Calu3 (cell line): ENCODE data around the gene EIF2D. TPM values are rescaled to one million over a fixed set of nuclear protein-coding genes. Genes with fewer than 3 reads are reported as not detected.

Experiments used
- BruUV-seq: library from RNA; stranded (reverse); fragments of 400-500 nt; replicated peaks from 2 replicates; lab custom pipeline; 2021; lab: Mats Ljungman, UMichigan
- CTCF ChIA-PET: fragments of 300-600 bp; sonication (Branson Sonifier 250); formaldehyde crosslinking; loops from one replicate; lab custom pipeline; 2022; ENCODE audit warnings: antibody characterized with exemption; lab: Charles Lee
- DNase-seq: peaks from one replicate; pipeline ENCODE4 v3.0.0; 2022
- H3K27ac Mint-ChIP-seq: one replicate; pipeline ENCODE4 v1.8.0; 2022; ENCODE audit warnings: mixed read lengths; ENCODE audit not compliant: unreplicated experiment
- H3K27me3 Mint-ChIP-seq: one replicate; pipeline ENCODE4 v1.8.0; 2022; ENCODE audit warnings: mixed read lengths; ENCODE audit not compliant: unreplicated experiment
- H3K36me3 Mint-ChIP-seq: one replicate; pipeline ENCODE4 v1.8.0; 2022; ENCODE audit warnings: mild to moderate bottlenecking, moderate library complexity, mixed read lengths; ENCODE audit not compliant: insufficient read depth, unreplicated experiment
- H3K4me1 Mint-ChIP-seq: one replicate; pipeline ENCODE4 v1.8.0; 2022; ENCODE audit warnings: mild to moderate bottlenecking, low read depth, mixed read lengths; ENCODE audit not compliant: unreplicated experiment
- H3K4me3 Mint-ChIP-seq: one replicate; pipeline ENCODE4 v1.8.0; 2022; ENCODE audit warnings: mild to moderate bottlenecking, low read depth, moderate library complexity, mixed read lengths; ENCODE audit not compliant: unreplicated experiment
- H3K9me3 Mint-ChIP-seq: one replicate; pipeline ENCODE4 v1.8.0; 2022; ENCODE audit warnings: low read depth, mixed read lengths; ENCODE audit not compliant: unreplicated experiment
- intact Hi-C: fragments of 100-400 bp; cut with micrococcal nuclease; formaldehyde crosslinking; loops from one replicate; pipeline ENCODE4 v1.10.0; 2022; ENCODE audit not compliant: unreplicated experiment
- total RNA-seq: library from RNA; stranded (reverse); gene quantifications from 2 replicates; pipeline ENCODE4 v1.2.3, GENCODE V29; 2022
- TF ChIP-seq, protein P1 (sequence below): fragments of 200-600 bp; IDR thresholded peaks from one replicate; pipeline ENCODE4 v1.8.0; 2022; ENCODE audit warnings: antibody characterized with exemption; ENCODE audit not compliant: unreplicated experiment

EIF2D gene
- total RNA-seq, 1 experiment from 2014 or later: 45.1 TPM

DNA sequence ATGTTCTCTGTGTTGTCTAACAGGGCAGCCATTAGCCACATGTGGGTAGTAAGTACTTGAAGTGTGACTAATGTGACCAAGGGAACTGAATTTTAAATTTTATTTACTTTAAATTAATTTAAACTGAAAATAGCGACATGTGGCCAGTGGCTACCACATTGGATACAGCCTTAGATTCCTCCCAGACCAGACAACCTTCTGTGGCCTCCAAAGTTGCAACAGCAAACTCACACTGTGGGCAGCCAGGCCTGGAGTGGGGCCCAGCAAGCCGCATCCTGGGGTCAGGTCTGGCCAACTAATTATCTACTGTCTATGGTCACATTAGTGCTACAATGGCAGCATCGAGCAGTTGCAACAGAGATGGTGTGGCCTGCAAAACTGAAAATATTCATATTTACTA is 11.7 kb downstream of the EIF2D start:
- no peaks in the 10 kb centered on the region for H3K4me1 Mint-ChIP-seq
- H3K27ac Mint-ChIP-seq: no peak overlapping the region
- BruUV-seq: no TSS peak
- no peaks in the 10 kb centered on the region for H3K9me3 Mint-ChIP-seq
- TF ChIP-seq, protein P1, sequence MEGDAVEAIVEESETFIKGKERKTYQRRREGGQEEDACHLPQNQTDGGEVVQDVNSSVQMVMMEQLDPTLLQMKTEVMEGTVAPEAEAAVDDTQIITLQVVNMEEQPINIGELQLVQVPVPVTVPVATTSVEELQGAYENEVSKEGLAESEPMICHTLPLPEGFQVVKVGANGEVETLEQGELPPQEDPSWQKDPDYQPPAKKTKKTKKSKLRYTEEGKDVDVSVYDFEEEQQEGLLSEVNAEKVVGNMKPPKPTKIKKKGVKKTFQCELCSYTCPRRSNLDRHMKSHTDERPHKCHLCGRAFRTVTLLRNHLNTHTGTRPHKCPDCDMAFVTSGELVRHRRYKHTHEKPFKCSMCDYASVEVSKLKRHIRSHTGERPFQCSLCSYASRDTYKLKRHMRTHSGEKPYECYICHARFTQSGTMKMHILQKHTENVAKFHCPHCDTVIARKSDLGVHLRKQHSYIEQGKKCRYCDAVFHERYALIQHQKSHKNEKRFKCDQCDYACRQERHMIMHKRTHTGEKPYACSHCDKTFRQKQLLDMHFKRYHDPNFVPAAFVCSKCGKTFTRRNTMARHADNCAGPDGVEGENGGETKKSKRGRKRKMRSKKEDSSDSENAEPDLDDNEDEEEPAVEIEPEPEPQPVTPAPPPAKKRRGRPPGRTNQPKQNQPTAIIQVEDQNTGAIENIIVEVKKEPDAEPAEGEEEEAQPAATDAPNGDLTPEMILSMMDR: no peak
- H3K27me3 Mint-ChIP-seq: no peaks in the 10 kb centered on the region
- H3K4me3 Mint-ChIP-seq: no peak overlapping the region
- intact Hi-C loops: no loop called here
- peaks cover 22% of the 10 kb centered on the region for H3K36me3 Mint-ChIP-seq
- DNase-seq: no peak
- CTCF ChIA-PET: interaction anchor here (0.6 kb wide), 1 partner anchor 118 kb away, joined by 3 read pairs; no protein-coding TSS in a partner anchor

GRCh38 chr1:206596319-206596666 is 16.0 kb downstream of the EIF2D start:
- DNase-seq: no peak
- CTCF ChIA-PET: interaction anchor here (0.5 kb wide), 1 partner anchor 89 kb away, joined by 3 read pairs; no protein-coding TSS in a partner anchor
- TF ChIP-seq, protein P1: no peak
- BruUV-seq: no TSS peak
- peaks cover 30% of the 10 kb centered on the region for H3K36me3 Mint-ChIP-seq
- H3K4me3 Mint-ChIP-seq: no peak overlapping the region
- no peaks in the 10 kb centered on the region for H3K9me3 Mint-ChIP-seq
- intact Hi-C loops: no loop called here
- H3K27ac Mint-ChIP-seq: no peak overlapping the region
- H3K27me3 Mint-ChIP-seq: no peaks in the 10 kb centered on the region
- H3K4me1 Mint-ChIP-seq: no peaks in the 10 kb centered on the region

- TF ChIP-seq, protein P1: no peak
- H3K27me3 Mint-ChIP-seq: no peaks in the 10 kb centered on the region
- no peak overlapping the region for H3K4me3 Mint-ChIP-seq
- no peaks in the 10 kb centered on the region for H3K4me1 Mint-ChIP-seq
- H3K27ac Mint-ChIP-seq: no peak overlapping the region
- DNase-seq: no peak
- CTCF ChIA-PET: interaction anchor here (0.5 kb wide), 1 partner anchor 89 kb away, joined by 3 read pairs; no protein-coding TSS in a partner anchor
- no peaks in the 10 kb centered on the region for H3K9me3 Mint-ChIP-seq
- peaks cover 30% of the 10 kb centered on the region for H3K36me3 Mint-ChIP-seq
- no TSS peak for BruUV-seq
- intact Hi-C loops: no loop called here
These were observed 16.5 kb downstream of the EIF2D start for GRCh38 chr1:206595581-206596318.

DNA sequence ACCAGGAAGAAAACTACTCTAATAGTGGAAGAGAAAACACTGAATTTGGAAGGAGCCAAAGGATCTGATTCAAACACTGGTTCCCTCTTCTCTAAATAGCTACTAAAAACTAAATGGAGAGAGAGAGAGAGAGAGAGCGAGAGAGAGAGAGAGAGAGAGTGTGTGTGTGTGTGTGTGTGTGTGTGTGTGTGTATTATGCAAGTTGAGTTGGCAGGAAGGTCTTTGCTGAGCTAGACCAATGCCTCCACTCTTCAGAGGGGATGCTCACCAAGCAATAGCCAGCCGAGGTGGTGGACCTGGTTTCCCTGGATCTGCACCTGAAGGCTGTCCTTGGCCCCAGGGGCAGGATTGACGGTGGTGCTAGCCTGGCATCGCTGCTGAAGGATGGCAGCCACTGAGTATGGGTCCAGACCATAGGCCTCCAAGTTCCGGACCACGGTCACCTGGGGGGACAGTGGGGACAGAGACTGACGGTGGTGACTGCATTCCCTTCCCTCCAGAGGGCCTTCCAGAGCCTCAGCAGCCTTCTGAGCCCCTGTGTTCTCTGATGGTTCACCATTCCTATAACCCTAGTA is 18.8 kb downstream of the EIF2D start:
- H3K4me1 Mint-ChIP-seq: no peaks in the 10 kb centered on the region
- H3K27ac Mint-ChIP-seq: no peak overlapping the region
- intact Hi-C loops: no loop called here
- H3K27me3 Mint-ChIP-seq: no peaks in the 10 kb centered on the region
- H3K36me3 Mint-ChIP-seq: peaks cover 30% of the 10 kb centered on the region
- CTCF ChIA-PET: interaction anchor here (0.6 kb wide), 3 partner anchors 27 to 624 kb away, joined by 3 read pairs; no protein-coding TSS in a partner anchor
- TF ChIP-seq, protein P1: no peak
- no peak for DNase-seq
- H3K9me3 Mint-ChIP-seq: no peaks in the 10 kb centered on the region
- BruUV-seq: no TSS peak
- no peak overlapping the region for H3K4me3 Mint-ChIP-seq
